OCI-LY3 (cell line): Measurements from ENCODE around the gene NSUN3.

ENCODE experiments used
- CTCF ChIP-seq: fragments of 200-600, 300-600 bp; sonication (generic); IDR thresholded peaks from 2 replicates; pipeline ENCODE4 v1.5.1; 2014; ENCODE audit warnings: antibody characterized with exemption, low read length, low read depth
- EZH2phosphoT487 ChIP-seq: fragments of 200-600 bp; shearing (Covaris generic); IDR thresholded peaks from 2 replicates; pipeline ENCODE4 v1.6.1; 2018; ENCODE audit warnings: antibody characterized with exemption, mixed run types, low read depth

DNA sequence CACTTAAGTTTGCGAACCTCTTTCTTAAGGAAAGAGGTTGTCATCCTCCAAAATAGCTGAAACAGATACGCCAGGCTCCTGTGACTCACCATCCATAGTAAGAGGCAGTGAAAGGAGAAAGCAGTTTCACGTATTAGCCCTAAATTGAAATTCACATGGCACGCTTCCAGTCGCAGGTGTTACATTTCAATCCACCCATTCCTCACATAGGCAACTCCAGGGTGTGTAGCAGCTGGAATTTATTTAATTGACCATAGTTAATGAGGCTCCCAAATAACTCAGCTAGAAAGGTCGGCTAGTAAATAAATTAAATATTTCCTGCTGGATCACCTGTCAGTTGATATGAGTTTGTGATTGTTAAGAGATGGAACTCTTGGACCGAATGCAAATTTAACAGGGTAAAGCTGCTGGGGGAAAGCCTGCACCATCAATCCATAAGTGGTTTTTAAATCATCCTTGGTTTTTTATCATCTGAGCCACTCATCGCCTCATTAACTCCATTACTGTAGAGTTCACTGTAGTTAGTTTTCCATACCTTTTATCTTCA lies 19.6 kb downstream of the NSUN3 start:
- TF ChIP-seq EZH2phosphoT487 (no peak), CTCF (no peak)
